Kasumi-1 (cell line): ENCODE data around the gene DNAJB2.
"Not testable (repeated sequence)": the region's sequence is repeated elsewhere in the genome, so short reads cannot be mapped to it uniquely, and the experiment has no call there.

Experiments used
- DNase-seq, 2 experiments: peaks; one replicate each; lab custom pipeline; 2025; lab: John Stamatoyannopoulos, UW

The DNAJB2 gene

DNA sequence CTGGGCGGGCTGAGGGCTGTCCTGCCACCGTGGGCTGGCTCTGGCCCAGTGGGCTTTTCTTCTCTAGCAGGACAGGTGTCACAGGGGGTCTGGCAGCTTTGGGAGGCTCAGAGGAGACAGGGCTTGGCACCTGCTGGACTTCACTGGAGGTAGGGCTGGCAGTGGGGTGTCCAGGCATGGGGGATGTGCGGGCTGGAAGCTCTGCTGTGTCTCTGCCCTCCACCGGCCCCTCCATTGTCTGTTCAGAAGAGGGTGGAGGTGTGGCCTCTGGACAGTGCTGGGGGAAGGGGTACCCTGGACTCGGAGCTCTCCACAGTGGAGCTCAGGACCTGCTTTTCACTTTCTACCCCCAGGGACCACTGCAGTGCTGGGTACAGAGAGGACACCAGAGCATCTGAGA, 20.9 kb downstream of the DNAJB2 start:
- no peak for DNase-seq

DNA sequence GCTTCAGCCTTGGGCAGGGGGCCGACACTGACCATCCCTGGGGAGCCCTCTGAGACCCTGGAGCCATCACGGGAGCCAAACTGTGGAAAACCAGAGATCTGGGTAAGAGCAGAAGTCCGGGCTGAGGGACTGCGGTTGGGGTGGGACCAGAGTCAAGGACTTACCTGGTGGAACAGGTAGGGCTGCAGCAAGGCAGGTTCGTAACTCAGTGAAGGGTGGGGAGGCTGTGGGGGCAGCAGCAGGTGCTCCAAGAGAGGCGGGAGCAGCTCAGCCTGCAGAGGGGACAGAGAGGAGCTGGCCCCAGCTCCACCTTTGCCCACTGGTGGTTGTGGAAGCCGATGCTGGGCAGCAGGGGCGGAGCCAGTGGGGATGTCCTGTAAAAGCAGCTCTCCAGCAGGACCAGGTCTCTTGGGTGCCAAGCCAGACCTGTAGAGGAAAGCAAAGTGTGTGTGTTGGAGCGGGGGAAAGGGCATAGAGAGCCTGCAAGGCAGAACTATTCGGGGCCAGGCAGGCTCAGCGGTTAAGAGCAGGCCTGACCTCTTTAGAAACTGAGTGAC, 23.3 kb downstream of the DNAJB2 start:
- no peak for DNase-seq

DNA sequence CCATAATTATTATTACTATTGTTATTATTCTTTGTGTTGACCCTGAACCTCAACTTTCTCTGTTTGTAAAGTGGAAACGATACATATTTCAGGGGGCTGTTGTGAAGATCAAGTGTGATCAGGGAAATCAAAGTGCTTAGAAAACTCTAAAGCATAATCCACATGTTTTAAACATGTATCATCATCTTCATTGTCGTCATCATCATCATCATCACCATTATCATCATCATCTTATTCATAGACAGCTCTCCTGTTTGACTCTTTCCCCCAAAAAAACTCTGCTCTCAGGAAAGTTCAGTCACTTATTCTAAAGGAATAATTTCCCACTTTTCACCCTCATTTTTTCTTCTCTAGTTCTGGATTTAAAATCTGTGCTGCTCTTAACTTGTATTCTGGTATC, 25.1 kb downstream of the DNAJB2 start:
- DNase-seq: no peak

GRCh38 chr2:219306047-219306446, 26.9 kb downstream of the DNAJB2 start:
- DNase-seq: no peak

DNA sequence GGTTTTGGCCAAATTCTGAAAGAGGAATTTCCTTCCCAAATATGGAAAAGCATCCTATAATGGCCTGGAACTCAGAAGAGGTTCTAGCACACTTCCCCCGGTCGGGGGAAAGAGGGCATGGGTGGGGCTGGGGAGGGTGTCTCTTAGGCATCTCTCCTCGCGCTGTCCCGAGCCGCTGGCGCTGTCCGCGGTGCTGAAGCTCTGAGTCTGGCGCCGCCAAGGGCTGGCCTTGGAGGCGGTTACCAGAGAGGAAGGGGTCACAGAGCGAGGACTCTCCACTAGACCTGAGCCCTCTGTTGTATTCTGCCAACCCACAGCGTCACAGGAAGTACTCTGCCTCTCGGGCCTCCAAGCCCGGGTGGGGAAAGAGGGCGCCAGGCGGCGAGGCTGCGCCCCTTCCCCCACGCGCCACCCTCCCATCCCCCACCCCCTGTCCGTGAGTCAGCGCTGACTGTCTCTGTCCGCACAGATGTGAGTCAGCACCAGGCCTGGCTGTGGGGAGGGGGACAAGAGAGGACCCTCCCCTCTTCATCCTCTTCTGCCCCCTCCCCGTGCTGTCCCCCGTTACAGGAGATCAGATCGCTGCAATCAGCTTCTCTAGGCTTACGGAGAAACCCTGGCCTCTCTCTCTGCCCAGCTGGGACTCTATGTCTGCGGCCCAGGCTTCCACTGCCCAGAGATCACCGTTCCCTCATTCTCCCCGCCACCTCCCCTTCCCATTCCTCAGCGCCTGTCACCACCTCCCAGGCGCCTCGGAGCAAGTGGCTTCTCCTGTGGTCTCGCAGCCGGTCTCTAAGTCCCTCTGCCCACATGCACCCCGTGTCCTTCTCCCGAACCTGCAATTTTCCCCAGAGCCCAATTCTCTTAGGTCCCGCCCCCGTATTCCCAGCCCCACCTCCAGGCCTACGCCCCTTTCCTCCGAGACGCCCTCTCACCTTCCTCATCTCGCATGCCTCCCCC, 29.3 kb downstream of the DNAJB2 start:
- DNase-seq: peak; percentile 23 to 30

DNA sequence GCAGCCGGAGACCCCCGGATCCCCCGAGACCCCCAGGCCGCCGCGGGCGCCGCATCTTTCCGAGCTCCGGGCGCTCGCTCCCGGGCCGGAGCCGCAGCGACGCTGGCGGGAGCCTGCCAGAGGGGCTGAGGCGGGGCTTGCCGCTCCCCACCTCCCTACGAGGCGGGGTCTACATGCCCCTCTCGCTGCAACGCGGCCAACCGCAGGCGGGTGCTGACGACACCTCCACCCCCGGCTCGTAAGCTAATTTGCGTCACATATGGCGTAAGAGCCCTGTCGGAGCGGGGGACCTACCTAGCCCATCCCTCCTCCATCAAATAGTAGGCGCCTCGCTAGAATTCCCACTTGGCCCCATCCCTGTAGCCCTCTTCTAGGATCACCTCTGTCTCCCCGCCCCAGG, 30.1 kb downstream of the DNAJB2 start, which contains the start of gene PTPRN:
Gene PTPRN (minus strand): TSS at position 124 of the 400 bp plus-strand sequence. CDS start 69 bp downstream, at position 55.
- DNase-seq: no peak

GRCh38 chr2:219312683-219313263, 33.6 kb downstream of the DNAJB2 start:
- not testable (repeated sequence) for DNase-seq

DNA sequence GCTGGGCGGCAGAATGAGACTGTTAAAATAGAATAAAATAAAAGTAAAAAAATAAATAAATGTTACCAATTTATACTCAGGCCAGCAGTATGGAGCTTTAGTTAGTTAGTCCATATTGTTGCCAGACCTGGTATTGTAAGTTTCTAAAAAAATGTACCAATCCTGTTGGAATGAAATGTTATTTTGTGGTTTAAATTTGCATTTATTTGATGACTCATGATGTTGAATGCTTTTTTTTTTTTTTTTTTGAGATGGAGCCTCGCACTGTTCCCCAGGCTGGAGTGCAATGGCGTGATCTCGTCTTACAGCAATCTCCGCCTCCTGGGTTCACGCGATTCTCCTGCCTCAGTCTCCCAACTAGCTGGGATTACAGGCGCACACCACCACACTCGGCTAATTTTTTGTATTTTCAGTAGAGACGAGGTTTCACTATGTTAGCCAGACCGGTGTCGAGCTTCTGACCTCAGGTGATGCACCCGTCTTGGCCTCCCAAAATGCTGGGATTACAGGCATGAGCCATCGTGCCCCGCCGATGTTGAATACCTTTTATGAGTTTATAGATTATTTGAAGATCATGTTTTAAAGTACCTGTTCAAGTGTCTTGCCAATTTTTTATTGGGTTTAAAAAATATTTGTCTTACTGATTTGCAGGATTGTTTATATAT, 35.8 kb downstream of the DNAJB2 start:
- no peak for DNase-seq

DNA sequence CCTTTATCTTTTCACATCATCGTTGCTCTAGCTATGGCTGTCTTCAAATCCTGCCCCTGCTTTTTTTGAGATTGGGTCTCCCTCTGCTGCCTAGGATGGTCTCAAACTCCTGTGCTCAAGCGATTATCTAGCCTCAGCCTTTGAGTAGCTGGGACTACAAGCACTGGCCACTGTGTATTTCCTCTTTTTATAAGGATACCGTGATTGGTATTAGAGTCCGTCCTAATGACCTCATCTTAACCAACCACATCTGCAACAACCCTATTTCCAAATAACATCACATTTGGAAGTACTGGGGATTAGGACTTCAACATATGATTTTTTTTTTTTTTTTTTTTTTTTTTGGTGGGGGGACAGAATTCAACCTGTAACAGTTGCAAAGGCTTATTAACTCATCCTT, 44.3 kb downstream of the DNAJB2 start:
- DNase-seq: no peak

GRCh38 chr2:219325136-219325535, 46.0 kb downstream of the DNAJB2 start:
- DNase-seq: no peak

DNA sequence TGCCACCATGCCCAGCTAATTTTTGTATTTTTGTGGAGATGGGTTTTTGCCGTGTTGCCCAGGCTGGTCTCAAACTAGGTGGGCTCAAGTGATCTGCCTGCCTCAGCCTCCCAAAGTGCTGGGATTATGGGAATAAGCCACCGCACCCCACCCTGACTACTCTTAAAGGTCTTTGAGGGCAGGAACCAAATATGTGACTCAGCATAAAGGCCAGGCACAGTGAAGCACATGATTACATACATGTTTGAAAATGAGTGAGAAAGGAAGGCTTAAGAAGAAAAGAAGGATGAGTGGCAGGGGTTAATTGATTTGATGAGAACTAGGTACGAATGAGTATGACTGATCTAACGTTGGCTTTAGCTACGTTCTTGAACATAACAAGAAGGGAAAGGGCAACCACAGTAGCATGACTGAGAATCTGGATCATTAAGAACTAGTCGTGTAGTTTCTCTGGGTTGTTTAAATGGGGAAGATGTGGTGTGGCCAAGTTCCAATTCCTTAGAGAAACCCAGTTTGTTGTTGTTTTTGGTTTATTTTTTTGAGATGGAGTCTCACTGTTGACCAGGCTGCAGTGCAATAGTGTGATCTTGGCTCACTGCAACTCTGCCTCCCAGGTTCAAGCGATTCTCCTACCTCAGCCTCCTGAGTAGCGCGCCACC, 46.6 kb downstream of the DNAJB2 start:
- DNase-seq: no peak

- no peak for DNase-seq
These were observed 48.6 kb downstream of the DNAJB2 start for GRCh38 chr2:219327719-219328118.

- no peak for DNase-seq
These were observed 52.5 kb downstream of the DNAJB2 start for GRCh38 chr2:219331560-219332213.

- no peak for DNase-seq
These were observed 53.4 kb downstream of the DNAJB2 start, which contains the start of gene RESP18 for GRCh38 chr2:219332542-219332941. RESP18 (minus strand) TSS chr2:219332744.

- DNase-seq: no peak
These were observed 54.9 kb downstream of the DNAJB2 start for GRCh38 chr2:219334076-219334475.

DNA sequence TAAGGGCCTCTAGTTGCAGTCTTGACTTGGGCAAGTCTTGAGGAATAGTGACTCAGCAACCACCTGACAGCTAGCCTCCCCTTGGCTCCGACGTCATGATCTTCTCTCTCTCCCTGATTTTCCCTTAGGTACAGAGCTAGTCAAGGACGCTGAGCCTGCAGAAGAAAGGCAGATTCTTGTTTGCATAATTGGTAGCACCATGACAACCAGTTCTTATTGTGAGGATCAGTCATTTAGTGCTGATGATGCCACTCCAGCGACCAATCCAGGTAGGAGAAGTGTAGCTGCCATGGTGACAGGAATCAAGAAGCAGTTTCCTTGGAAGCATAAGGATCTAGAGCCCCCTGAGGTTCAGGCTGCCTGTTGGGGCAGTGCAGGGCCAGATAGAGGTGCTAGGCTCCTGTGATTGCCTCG, 56.2 kb downstream of the DNAJB2 start:
- no peak for DNase-seq
